GM19043 (cell line): ENCODE measurements around the gene TAB2.

ENCODE experiments used
- ATAC-seq: cut with Tn5 transposase; IDR thresholded peaks from one replicate; pipeline ENCODE4 v1.9.1; 2021; ENCODE audit warnings: low read depth; ENCODE audit not compliant: unreplicated experiment

TAB2 gene, protein sequence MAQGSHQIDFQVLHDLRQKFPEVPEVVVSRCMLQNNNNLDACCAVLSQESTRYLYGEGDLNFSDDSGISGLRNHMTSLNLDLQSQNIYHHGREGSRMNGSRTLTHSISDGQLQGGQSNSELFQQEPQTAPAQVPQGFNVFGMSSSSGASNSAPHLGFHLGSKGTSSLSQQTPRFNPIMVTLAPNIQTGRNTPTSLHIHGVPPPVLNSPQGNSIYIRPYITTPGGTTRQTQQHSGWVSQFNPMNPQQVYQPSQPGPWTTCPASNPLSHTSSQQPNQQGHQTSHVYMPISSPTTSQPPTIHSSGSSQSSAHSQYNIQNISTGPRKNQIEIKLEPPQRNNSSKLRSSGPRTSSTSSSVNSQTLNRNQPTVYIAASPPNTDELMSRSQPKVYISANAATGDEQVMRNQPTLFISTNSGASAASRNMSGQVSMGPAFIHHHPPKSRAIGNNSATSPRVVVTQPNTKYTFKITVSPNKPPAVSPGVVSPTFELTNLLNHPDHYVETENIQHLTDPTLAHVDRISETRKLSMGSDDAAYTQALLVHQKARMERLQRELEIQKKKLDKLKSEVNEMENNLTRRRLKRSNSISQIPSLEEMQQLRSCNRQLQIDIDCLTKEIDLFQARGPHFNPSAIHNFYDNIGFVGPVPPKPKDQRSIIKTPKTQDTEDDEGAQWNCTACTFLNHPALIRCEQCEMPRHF

DNA sequence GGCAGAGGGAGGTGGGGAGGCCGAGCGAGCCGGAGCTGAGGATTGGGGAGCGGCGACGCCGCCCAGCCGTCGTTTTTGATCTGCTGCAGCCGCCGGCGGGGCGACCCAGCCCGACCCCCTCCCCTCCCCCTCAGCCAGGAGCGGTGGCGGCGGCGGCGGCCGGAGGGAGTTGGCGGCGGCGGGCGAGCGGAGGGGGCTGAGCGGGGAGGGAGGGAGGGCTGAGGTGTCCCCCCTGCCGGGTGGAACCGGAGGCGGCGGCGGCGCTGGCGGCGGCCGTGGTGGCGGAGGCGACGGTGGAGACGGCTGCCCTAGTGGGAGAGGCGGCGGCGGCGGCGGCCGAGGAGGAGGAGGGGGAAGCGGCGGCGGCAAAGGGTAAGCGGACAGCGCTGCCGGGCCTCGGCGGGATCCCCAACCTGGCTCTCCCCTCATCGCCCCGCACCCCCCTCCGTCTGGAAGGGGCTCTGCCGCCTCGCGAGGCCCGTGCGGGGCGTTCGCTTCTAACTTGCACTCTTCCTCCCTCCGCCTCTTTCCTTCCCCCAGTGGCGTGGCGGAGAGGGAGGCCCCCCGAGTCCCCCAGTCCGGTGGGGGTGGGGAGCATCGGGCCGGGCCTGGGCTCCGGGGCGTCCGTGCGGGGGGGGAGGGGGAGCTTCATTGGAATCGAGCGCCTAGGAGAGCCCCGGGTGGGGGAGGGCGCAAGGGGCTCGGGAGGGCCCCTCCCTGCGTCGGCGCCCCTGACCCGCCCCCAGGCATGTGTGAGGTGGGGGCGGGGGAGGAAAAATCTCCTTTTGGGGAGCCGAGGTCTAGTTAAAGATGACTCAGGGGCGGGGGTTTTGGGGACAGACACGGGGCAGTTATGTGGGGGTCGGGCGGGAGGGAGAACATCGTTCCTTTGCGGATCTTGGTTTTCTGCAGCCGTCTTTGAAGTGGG lies at the start of gene TAB2:
TSS of gene TAB2 (plus strand) at position 69 of the 928 bp plus-strand sequence. CDS start 52,286 bp downstream, outside the sequence.
- peak; percentile 11 for ATAC-seq

DNA sequence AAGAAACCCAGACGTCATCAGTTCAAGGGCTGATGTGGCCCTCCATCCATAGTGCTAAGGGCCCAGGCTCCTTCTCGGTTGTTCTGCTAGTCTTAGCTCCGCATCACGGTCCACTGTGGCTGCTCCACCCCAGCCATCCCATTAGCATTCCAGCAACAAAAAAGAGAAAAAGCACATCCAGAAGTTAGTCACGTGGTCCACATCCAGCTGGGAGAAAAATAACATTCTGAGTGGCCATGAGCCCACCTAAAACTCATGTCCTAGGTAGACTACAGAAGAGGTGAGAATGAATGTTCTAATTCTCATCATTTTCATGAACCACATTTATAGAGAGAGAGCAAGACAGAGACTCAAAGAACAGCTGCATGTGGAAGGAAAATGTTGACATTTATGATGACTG lies 49.4 kb upstream of the TAB2 start:
- no peak for ATAC-seq

DNA sequence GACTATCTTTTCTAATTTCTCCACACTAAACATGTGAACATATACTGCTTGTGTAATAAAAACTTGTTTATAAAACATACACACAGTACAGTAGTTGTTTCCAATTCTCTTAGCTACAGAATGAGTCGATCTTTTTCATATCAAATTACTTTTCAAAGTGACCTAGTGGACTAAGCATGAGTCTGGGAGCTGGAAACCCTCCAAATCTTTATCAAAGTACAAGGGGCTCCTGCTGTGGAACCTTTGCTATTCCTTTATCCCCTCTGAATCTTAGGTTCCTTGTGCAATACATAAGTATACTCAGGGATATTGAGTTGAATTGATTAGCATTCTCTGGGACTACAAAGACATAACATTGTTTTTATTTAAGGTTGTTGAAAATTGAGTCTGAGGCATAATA lies 48.7 kb upstream of the TAB2 start:
- no peak for ATAC-seq

DNA sequence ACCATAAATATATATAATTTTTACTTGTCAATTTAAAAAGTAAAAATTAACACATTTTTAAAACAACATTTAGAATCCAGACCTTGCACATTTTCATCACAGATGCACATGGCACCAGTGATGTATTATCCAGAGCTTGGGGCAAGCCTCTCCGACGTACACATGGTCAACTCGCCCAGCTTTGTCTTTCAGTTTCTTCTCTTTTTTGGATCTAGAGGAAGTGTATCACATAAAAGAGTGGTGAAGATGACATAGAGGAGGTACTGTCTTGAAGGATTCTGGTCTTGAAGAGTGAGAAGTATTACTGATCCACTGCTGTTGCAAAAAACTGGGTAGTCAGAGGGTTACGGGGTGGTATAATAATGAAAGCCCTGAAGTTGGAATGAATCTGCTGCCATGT lies 46.9 kb upstream of the TAB2 start:
- no peak for ATAC-seq

DNA sequence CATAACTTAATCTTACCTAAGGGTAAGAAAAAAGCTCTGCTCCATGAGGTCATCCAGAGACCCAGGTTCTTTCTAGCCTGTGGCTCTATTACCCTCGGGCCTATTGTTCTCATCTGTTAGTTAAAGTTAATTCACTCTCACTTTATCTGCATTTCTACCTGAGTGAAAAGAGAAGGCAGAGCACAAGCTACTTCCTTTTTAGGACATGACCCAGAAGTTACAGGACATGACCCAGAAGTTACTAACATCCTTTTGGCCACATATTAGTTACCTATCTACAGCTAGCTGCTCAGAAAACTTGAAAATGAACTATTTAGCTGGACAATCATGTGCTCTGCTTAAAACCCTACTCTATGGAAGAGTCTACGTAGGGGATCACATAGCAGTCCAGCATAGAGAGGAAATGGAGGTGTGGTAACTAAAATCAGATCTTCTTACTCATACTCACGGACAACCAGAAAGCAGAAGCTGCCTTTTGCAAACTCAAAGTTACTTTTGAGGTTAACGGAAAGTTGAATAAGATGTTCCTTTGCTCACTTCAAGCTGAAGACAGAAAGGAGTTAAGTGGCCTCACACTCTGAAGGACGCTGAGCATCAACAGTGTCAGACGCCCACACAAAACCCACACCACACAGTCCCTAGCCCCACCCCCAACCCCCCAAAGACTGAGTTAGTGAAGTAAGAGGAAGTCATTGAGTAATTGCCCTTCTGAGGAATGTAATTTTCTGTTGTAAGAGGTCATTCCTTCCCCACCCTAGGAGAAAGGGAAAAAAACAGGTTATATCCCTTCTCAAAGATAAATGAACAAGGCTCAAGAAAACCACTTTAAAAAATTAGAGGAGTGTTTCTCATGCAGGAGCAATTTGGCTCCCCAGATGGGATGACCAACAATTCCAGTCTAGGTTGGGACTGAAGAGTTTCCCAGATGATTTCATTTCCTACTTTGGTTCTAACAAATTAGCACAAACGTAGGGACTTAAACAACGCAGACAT lies 45.9 kb upstream of the TAB2 start:
- ATAC-seq = peak; percentile 52

DNA sequence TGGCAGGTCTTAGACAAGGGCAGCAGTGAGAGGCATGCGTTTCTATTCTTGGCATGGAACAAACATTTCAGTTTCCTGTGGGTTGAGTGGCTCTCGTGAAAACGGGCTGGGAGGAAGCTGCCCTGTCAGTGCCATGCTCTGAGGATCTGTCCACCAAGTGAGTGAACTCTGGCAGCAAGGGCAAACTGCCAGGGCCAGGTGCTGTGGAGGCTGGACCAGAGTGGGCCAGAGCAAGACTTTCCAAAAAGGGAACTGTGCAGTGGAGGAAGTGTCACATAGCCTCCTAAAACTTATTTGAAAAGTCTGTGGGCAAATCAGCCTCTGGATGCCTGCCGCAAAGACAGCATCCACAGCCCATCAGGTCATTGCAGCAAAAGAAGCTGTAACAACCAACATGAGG lies 44.2 kb upstream of the TAB2 start:
- no peak for ATAC-seq

DNA sequence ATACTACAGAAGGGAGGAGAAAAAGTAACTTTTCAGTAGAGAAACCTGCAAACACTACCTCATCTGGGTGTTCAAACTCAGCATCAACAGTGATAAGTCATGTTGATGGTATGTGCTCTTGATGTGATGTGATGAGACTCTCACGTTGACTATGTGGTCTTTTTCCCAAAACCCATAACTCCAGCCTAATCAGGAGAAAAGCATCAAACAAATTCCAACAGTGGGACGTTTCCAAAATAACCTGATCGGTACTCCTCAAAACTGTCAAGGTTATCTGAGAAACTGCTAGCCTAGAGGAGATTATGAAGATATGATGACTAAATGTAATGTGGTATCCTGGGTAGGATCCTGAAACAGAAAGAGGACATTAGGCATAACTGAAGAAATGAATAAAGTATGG lies 41.9 kb upstream of the TAB2 start:
- no peak for ATAC-seq

DNA sequence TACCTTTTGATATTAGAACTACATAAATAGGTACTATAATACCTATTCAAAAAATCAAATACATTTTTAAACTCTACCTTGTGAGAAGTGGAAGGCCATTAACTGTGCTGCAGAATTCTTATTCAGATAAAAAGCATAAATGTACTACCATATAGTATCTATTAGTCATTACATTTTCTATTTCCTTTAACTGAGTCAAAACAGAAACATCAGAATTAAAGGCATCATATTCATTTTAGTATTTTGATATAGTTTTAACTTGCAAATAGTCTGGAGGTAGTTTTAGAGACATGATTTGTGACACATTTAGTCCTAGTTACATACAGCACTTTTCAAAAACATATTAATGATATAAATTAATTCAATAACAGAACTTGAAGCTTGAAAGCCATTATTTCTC lies 39.9 kb upstream of the TAB2 start:
- ATAC-seq = no peak

DNA sequence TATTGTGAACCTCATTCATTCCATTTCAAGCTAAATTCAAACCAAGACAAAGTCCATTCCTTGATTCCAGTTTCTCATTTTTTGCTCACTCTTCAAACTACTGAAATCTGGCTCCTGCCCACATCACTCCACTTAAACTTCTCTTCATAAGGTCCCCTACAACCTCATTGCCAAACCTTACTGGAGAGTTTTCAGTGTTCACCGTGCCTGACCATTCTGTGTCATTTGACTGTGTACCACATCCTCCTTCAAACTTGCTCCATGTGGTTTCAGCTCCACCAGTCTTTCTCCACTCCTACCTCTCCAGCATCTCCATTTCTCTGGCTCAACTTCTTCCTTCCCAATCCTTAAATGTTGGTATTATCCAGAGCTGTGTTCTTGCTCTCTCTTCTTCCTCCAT lies 38.5 kb upstream of the TAB2 start:
- no peak for ATAC-seq

DNA sequence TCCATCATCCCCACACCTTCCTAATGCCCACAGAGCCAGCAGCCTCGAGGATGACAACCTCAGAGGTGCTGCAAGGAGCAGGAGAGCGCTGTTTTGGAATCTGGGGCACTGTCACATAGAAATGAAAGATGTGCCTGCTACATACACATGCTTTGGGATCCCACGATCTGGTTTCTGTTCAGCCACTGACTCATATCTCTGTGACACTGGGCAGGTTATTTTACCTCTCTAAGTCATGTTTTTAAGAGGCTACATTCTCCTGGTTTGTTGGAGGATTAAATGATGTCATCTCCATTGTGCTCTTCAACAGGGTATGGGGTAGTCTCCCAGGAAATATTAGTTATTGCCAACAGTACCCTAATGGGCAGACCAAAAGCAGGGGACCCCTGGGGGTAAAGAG lies 32.6 kb upstream of the TAB2 start:
- no peak for ATAC-seq

DNA sequence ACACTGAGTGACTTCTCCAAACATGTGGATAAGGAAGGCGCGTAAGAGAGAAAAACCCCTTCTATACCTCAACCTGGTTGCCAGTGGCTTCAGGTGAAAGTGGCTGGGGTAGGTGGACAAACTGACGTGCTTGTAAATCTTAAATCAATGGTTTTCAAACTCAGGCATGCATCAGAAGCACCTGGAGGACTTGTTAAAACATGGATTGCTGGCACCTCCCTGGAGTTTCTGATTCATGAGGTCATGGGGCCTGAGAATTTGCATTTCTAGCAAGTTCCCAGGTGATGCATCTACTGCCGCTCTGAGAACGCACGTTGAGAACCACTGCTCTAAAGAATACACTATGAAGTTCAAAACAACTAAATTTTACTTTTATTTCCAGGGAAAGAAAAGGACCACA lies 31.9 kb upstream of the TAB2 start:
- no peak for ATAC-seq

DNA sequence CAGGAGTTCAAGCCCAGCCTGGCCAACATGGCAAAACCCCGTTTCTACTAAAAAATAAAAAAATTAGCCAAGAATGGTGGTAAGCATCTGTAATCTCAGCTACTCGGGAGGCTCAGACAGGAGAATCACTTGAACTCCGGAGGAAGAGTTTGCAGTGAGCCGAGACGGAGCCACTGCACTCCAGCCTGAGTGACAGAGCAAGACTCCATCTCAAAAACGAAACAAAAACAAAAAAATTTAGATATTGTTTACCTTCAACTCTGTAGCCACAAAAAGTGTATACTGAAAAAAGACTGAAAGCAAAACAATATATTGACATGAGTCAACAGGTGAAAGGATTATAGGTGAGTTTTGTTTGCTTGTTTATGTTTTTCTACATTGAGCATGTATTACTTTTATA lies 30.6 kb upstream of the TAB2 start:
- ATAC-seq = no peak

DNA sequence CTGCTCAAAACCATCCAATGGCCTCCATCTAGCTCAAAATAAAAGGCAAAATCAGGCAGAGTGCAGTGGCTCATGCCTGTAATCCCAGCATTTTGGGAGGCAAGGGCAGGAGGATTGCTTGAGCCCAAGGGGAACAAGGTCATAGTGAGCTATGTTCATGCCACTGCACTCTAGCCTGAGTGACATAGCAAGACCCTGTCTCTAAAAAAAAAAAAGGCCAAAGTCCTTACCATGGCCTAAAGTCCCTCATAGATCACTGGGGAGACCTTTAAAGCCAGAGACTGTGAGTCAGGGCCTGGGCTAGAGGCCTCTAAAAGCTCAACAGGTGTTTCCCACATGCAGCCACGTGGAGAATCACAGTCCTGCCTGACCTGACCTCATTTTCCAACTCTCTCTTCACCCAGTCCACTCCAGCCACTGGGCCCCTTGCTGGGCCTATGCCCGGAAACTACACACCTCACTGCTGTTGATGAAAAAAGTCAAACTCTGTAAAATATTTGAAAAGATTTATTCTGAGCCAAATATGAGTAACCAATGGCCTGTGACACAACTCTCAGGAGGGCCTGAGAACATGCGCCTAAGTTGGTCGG lies 28.2 kb upstream of the TAB2 start:
- ATAC-seq = no peak

DNA sequence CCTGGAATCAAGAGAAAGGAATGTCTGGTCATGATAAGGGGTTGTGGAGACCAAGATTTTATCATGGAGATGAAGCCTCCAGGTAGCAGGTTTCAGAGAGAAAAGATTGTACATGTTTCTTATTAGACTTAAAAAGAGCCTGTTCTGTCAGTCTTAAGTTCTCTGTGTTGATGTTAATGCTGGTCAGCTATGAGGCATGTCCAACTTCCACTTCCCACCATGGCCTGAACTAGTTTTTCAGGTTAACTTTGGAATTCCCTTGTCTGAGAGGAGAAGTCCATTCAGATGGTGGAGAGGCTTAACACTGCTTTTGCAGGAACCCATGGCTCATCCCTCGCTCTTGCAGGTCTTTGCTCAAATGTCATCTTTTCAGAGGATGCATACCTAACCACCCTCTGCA lies 27.5 kb upstream of the TAB2 start:
- ATAC-seq = no peak

DNA sequence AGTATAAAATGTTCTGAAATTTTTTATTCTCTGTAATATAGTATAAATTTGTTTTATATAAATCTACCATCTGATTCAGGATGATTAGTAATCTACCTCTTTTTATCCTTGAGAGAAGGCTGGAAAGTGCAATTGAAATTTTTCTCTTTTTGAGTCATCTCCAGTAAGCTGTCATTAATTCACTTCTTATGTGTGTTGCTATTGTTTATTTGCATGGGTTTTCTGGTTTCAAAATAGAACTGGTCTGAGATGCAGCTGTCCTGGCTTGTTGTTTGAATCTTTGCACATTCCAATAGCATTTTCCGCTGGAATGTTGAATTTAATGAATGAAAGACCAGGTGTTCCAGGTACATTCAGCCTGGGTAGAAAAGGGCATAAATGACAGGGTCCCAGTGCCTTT lies 24.3 kb upstream of the TAB2 start:
- ATAC-seq = no peak

DNA sequence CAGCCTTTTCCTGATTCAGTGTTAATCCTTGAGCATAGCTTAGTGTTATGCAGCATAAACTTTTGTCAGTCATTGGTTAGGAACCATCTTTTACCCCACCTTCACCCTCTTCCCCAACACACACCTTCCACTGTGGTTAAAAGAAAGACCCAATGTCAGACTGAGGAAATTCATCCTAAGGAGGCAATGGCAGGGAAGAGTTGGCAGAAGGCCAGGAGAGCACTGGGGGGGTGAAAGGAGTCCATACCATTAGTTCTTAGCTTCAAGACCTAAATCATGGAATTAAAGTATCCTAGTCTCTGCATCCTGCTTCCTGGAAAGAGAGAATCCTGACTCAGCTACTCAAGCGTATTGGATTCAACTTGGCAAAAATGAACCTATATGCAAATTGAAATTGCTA lies 16.9 kb upstream of the TAB2 start:
- no peak for ATAC-seq

DNA sequence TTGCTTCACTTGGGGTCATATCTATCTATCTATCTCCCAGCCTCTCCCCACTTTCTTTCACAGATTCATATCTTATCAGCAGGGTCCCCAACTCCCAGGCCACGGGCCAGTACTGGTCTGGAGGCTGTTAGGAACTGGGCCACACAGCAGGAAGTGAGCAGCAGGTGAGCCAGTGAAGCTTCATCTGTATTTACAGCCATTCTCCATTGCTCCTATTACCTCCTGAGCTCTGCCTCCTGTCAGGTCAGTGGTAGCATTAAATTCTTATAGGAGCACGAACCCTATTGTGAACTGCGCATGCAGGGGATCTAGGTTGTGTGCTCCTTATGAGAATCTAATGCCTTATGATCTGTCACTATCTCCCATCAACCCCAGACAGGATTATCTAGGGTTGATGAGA lies 14.8 kb upstream of the TAB2 start:
- ATAC-seq = no peak

DNA sequence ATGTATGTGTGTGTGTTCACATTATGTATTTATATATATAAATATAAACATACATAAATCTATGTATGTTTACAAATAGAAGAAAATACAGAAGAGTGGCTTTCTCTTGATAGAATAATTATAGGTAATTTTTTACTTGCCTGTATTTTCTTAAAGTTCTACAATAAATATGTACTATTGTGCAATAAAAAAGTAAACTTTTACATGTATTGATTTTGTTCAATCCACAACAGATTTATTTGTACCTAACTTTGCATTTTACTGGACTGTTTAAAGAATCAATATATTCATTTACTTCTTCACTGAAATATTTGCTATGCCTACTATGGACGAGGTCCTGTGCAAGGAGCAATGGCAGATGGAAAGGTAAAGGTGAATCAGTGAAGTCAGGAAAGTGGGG lies 14.0 kb upstream of the TAB2 start:
- ATAC-seq = no peak

DNA sequence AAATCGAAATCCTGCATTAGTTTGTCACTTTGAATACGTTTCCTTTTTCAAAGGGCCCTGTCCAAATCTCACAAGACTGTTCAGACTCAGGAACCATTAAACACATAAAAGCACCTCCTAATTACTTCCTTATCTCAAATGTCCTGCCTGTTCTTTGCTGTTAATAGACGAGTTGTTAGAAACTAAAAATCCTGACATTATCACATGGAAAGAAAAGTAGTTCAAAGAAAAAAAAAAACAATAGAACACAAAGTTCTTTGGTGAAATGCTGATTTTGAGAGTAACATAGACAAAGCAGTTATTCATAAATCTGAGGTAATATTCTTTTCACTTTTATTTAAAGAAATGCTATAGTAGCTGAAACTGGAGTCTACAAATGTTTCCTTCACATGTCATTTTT lies 12.1 kb upstream of the TAB2 start:
- ATAC-seq = no peak

DNA sequence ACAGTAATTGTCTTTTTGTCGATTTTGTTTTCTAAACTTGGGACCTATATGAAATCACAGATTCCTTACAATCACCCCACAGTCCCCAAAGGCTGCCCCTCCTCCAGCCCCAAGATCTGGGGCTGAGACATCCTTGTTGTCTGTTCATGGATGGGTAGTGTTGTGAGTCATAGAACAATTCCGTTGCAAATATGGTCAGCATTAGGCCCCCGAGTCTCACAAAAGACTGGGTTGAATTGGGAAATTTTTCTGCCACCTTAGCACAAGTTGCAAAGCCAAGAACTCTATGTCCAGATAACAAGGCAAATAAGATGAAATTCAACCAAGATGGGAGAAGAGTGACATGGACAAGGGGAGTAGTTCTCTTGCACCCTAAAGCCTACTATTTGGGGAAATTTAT lies 10.5 kb upstream of the TAB2 start:
- no peak for ATAC-seq
